Measurements from ENCODE around the gene ENPP6.

ENPP6 gene

DNA sequence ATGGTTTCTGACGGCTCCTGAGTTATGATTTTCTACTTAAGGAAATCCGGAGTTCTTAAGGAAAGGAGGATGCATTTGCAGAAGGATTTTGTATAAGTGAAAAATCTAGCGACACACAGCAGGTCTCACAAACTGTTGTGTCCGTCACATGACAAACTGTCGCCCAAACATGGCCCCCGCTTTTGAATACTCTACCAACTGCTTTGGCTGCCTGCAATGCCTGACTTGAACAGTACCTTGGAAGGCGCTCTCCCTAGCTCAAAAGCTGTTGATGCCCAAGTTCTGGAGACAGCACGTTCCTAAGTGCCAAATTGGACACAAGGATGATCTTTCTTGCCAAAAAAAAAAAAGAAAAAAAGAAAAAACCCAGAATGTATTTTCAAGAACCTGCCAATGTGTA lies 103.2 kb downstream of the ENPP6 start:
- H3K27ac ChIP-seq: no peak overlapping the region
- no peak for DNase-seq (ENCODE audit: low read depth, low spot score)

DNA sequence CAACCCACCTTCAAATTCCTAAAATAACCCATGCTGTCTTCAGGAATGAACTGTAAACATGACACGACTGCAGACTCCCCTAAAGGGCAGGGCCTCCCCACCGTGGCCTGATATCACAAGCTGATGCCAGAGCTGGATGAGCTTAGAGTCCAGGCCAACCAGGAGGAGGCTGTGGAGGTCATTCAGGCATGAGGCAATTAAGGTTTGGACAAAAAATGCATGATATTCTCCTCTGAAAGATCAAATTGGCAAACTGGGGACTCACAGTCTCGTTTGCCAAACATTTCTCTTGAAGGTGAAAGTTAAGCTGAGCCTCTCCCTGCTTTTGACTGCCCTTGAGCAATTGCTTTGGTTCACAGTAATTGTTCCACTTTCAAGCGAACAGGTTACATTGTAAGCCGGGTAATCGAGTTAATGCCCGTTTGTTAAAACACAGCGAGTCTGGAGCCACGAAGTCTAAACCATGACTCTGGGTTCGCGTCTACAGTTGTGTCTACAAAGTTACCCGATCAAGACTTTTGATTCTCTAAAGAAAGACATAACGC lies 105.6 kb downstream of the ENPP6 start:
- no peak for DNase-seq (ENCODE audit: low read depth, low spot score)
- H3K27ac ChIP-seq: no peak overlapping the region

DNA sequence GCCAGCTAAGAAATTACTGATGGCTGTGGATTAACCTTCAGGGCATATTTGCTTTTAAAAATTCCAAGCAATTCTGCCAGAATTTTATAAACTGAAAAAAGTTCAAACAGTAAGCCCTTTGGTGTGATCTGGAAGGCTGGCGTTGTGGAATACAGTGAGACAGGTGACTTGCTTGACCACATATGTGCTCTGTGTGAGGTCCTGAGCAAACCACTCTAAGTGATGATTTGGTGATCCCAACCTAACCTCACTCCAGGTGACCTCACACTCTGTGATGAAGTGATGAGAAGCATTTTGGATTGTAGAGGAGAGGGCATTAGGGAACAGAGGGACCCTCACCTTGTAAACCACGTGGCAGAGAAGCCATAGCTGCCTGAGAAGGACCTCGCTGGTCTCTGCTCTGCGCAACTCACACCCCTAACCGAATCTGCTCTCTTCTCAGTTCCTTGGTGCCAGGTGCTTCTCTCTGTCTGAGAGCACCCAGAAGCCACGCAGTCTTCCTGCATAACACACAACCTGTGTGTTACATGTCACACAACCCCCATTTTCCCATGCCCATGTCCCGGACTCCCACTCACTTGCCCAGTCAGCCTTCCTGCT lies 106.3 kb downstream of the ENPP6 start:
- no peak for DNase-seq (ENCODE audit: low read depth, low spot score)
- H3K27ac ChIP-seq: no peak overlapping the region

DNA sequence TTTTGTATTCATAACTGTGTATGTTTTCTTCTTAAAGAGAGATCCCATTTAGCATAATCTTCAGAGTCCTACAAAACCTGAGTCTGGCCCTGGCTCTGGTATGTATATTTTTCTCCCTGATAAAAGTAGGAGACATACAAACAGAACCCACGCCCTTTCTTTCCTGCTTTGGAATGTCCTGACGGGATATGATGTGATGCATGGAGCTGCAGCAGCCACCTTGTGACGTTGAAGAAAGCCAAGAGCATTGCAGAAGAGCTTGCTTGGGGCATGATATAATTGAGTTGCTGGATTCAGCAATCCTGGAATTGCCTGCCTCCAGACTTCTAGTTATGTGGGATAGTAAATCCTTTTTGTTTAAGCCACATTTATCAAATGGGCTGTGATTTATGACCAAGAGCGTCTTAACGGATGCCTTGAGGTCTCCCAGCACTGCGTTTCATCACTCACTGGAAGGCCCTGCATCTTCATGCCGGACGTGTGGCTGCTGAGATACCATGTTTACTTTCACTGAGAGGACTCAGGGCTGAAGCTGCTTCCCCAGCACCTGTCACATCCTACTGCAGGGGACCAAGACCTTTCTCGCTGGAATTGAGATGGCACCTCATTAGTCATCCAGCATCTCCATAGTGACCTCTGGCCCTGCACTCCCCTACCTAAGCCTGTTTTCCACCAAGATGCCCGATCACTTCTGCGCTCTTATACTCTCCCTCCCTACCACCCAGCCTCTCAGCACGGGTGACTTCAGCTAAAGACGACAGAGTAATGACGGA lies 107.0 kb downstream of the ENPP6 start:
- no peak overlapping the region for H3K27ac ChIP-seq
- no peak for DNase-seq (ENCODE audit: low read depth, low spot score)

DNA sequence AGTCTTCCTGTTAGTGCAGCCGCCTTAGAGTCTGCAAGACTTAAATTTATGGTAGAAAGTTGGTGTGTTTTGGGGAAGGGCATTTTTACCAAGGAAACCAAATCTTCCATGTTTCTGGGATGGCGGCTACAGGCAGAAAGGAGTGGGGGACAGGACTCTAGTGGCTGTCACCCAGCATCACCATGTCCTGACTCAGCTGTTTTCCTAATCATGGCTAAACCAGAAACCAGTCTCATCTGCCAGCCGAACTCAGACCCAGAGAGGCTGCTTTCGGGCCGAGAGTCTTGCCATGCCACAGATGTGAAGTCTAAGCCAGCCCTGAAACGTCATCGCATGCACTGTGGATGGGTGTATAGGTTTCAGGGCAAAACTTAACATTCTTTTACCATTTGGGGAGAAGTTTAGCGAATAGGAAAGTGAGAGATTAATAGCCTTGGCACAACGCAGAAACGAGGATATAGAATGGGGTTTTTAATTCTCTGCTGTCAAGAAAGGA lies 109.6 kb downstream of the ENPP6 start:
- no peak for DNase-seq (ENCODE audit: low read depth, low spot score)
- no peak overlapping the region for H3K27ac ChIP-seq

DNA sequence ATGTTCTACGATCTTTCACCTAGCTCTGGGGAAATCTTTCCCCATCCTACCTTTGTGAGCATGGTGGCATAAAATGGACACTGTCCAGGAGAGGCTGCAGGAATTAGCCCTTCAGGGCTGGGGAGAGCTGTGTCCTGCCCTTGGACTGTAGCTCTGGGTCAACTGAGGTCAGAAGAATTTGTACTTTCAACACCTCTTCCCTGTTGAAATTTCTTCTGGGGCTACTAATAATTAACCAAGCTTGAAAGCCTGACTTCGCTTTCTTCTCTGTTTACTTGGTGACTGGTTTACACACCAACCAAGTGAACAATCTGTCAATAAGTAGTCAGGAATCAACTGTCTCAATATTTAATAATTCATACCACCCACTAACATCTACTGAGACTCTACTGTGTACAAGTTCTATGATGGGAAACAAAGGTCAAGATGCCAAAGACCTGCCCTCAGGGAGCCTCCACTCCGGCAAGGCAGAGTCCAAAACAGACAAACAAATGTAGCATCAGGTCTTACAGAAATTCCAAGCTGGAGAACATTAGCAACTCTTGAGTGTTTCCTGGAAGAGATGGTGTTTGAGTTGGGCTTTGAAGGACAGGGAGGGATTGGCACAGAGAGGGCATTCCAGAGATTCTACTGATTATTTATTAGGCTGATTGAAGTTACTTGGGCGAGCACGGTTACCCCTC lies 113.1 kb downstream of the ENPP6 start:
- DNase-seq (ENCODE audit: low read depth, low spot score): no peak
- no peak overlapping the region for H3K27ac ChIP-seq

DNA sequence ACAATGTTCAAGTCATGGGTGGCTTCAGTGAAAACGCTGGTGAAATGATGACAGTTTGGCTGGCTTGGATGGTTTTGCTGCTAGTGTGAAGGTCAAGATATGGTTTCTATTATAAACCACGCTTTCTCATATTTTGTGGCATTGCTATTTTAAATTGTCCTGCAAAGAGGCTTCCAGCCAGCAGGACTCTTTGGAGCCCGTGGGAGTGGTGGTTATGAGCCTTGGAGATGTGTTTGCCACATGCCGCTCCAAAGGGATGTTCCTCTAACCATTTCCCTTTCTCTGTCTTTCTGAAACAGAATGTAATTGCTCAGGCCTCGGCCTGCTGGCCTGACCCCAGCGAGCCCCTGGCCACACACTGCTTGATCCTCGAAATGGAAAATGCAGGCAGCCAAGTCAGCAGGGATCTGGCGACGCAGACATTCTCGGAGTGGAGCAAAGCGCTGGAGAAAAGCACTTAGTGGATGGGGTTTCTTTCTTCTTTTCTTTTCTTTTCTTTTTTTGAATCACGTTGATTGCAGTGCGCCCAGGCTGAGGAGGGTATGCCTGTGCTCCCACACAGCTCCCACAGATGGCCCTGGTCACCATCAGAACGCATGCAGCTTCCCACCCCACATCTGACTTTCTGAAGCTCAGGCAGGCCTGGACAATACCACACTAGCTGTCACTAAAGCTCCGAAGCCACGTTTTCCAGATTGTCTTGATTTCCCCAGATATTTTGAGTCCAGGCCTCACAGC lies 114.0 kb downstream of the ENPP6 start:
- DNase-seq (ENCODE audit: low read depth, low spot score): no peak
- no peak overlapping the region for H3K27ac ChIP-seq

DNA sequence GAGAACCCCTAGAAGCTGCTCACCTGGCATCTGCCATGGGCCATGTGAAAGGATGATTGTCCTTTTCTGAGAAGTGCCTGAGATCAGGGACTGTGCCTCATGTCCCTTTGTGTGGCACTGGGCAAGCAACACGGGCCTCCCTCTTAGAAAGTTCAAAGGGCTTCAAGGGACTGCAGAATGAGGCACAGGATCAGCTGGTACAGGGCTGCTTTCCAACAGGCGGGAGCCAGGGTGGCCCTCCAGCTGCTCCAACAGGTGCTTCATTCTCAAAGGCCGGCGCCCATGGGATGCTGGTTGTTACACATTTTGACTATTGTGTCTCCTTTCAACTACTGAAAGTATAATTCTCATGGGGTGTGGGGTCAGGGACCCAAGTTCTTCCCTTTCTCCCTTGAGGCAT lies 114.7 kb downstream of the ENPP6 start:
- H3K27ac ChIP-seq: no peak overlapping the region
- no peak for DNase-seq (ENCODE audit: low read depth, low spot score)

DNA sequence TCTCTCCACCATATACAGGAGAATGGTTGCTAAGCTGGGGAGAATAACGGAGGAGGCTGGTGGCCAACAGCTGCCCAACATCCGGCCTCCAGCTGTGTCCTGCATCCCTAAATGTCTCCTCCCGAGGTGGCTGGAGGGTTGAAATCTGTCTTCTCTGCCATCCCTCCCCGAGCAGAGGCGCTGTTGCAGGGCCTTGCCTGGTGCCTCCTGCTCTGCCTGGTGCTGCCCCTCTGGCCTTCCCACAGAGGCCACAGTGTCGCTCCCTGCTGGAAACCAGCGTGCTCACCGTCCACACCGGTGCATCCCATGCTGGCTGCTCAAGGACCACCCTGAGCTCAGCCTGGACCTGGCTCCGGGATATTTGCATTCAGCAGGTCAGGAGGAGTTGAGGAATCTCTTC lies 115.2 kb downstream of the ENPP6 start:
- H3K27ac ChIP-seq: no peak overlapping the region
- DNase-seq (ENCODE audit: low read depth, low spot score): no peak

DNA sequence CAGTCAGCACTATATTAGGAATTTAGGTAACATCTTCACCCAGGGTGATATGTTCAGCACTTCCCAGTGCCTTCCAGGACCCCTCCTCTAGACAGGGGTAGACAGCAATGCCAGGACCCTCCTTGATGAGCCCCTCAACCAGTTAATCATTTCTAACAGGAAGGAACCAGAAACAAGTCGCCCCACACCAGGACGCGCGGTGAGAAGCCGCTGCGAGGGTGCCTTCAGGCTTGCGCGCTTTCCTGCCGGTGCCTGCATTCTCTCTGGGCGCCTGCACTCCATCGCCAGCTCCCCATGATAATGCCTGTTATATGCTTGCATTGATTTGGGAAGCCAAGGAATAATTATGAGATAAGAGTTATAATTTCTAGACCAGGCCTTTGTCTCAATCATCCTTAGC lies 116.0 kb downstream of the ENPP6 start:
- no peak overlapping the region for H3K27ac ChIP-seq
- DNase-seq (ENCODE audit: low read depth, low spot score): no peak

DNA sequence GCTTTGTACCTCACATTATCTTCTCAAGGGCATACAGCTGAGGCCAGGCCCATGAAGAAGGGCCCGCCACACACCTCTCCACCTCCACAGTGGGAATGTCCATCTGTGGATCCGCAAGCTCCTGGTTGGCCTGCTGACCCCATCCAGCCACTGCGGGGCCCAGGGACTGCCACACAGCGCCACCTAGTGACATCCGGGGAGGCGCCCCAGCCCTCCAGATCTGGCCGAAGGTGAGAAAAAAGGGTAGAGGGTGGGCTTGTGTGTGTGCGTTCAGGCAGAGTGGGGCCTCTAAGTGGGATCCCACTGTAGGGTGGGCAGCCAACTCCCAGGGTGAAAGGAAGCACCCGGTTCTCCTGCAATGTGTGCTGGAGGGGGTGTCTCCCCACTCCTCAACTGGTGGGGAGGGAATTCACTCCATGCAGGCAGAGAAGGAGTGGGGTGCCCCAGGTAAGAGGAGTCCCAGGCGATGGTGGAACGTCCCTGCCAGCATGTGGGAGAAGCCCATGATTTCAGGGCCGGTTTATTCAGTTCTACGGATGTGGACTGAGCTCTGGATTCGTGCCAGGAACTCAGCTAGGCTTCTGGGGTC lies 117.3 kb downstream of the ENPP6 start:
- no peak overlapping the region for H3K27ac ChIP-seq
- DNase-seq (ENCODE audit: low read depth, low spot score): no peak

DNA sequence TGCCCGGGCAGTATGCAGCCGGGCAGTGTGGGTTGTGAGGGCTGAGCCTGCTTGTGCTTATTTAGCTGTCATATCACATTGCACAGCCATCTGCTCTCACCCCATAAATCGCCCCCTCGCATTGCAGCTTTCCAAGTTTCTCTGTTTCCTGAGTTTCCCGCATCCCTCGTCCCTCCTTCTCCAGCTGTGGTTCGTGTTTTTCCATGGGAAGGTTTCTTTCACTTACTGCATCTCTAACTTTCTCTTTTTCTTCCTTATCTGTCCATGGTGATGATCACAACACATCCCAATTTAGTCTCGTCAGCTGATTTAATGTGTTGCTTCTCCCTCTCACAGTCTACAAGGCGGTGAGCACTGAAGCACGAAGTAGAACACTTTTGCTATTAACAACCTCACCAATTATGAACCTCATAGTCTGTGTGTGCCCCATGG lies 118.1 kb downstream of the ENPP6 start:
- no peak overlapping the region for H3K27ac ChIP-seq
- no peak for DNase-seq (ENCODE audit: low read depth, low spot score)

DNA sequence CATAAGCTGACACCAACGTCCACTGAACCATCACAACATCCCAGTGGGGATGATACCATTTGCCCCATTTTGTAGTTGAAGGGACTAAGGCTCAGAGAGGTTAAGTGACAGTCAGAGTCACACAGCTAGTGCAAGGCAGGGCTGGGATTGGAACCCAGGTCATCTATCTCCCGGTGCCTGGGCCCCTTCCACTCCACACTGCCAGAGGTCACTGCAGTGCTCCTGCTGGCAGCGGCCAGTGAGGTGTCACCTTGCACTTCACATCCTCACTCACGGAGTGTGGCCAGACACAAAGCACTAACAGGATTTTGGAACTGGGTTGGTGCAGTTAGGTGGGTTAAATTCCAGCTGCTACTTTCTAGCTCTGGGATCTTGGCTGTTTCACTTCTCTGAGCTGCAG lies 118.7 kb downstream of the ENPP6 start:
- H3K27ac ChIP-seq: no peak overlapping the region
- no peak for DNase-seq (ENCODE audit: low read depth, low spot score)

DNA sequence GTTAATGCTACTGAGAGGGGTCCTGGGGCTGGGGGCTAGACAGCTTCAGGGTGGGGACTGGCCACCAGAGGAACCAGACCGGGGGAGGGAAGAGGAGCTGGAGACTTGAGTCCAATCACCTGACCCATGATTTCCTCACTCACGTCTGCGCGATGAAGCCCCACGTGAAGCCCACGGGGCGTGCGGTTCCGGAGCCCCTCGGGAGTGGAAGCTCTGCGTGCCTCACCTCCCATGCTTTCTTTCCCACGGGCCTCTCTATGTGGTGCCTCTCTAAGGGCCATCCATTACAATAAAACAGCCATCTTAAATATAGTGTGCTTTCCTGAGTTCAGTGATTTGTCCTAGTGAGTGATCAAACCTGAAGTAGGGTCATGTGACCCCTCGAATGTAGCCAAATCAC lies 119.9 kb downstream of the ENPP6 start:
- no peak for DNase-seq (ENCODE audit: low read depth, low spot score)
- H3K27ac ChIP-seq: no peak overlapping the region

DNA sequence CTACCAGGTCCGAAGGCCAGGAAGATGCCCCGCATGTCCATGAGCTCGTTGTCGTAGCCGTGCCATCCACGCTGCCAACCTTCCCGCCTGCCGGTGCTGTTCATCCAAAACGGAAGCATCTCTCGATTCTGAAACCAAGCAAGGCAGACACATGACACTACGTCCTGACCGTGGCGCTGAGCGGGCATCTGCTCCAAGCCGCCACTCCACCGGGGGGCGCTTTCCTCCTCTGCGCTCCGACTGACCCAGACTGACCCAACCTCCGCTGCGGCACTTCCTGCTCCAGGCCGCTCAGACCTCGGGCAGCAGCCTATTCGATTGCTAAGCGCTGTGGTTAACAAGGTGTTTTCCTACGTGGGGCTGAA lies 120.5 kb downstream of the ENPP6 start:
- H3K27ac ChIP-seq: no peak overlapping the region
- DNase-seq (ENCODE audit: low read depth, low spot score): no peak

DNA sequence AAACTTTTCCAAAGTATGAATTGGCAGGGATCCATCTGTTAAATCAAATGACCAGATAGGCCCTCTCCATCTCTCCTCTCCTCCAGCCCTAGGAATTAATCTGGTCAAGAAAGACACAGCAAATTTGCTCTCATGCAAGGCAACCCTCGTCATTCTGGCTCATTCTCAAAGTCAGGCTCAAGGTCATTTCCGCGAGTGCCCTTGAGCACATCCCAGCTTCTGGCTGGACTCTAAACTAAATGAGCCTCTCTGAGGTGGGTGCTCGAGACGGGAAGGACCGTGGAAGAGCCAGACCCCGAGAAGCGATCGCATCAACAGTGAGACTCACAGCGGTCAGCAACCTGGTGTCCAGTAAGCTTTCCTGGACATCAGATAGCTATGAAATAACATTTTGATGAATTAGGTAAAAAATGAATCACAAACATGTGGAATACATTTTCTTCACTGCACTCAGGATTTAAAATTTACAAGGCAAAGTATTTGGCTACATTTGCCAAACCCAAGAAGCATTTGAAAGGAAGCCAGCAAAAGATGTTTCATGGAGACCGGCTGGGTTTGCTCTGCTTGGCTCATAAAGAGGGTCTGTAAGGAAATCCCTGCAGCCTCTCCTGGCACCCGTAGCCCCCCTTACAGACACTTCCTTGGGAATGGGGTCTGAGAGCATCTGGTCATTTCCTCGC lies 121.0 kb downstream of the ENPP6 start:
- no peak for DNase-seq (ENCODE audit: low read depth, low spot score)
- H3K27ac ChIP-seq: no peak overlapping the region

DNA sequence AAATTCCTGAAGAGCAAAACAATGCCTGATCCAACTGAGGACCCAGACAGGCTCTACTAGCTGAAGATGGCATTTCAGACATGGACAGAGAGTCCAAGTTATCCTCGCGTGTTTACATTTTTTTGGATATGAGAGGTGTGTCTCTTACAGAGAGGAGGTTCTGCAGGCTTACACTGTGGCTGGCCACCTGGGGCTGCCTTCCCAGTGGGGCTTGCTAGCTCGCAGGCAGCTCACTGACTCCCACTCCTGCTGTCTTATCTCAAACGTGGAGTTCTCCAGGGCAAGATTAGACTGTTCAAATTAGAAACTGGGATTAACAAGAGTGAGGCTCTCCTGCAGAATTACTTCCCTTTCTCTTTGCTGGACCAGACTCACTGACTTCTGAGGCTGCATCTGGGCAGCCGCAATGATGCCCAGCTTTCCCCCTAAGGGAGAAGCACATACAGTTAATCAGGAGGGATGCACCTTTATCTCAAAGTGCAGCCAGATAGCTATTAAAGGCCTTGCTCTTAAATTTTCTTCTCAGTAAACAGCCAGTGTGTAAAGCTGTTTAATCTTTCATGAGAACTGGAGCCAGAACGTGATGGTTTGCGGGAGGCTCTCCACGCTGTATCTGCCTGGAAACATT lies 123.0 kb downstream of the ENPP6 start:
- no peak for DNase-seq (ENCODE audit: low read depth, low spot score)
- H3K27ac ChIP-seq: no peak overlapping the region

DNA sequence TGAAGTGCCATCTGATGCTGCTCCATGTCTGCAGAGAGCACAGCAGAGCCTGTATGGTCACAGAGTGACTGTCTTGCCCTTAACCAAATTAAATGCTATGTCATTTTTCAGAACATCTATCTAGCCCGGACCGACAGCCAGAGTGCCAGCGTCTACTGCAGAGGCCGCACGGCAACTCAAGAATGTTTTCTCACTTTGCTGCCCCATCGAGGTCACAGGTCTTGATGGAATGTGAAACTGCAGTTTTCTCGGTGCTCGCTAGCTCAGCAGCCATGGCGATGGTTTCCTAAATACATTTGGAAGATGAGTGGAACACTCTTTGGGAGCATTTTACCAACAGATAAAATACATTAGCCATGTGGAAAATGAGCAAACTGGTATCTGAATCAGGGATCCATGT lies 125.7 kb downstream of the ENPP6 start:
- DNase-seq (ENCODE audit: low read depth, low spot score): no peak

DNA sequence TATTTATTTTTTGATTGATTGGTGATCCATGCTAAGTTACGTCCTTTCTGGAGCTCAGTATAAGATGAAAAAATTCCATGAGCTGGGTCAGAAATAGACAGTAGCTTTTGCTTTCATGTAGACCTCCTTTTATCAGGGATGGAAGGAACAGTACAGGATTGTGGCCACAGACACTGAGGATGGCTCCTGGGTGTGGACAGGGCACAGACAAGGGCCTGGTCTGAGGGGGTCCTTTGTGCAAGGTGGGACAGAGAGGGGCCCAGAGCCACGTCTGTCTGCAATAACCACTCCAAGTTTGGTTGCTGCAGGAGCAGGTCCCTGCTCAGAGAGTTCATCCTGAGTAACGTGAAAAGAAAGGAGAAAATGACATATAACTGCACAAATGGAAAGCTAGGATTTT lies 127.1 kb downstream of the ENPP6 start:
- H3K27ac ChIP-seq: no peak overlapping the region
- no peak for DNase-seq (ENCODE audit: low read depth, low spot score)

More for the DNA sequence above, 125.7 kb downstream of the ENPP6 start:
- no peak overlapping the region for H3K27ac ChIP-seq

Measured in epithelial cell of prostate (primary cell).